Ovary (tissue), 9 donors: Measurements from ENCODE around the gene MAPK6. TPM values are rescaled to one million over a fixed set of nuclear protein-coding genes. Genes with fewer than 3 reads are reported as not detected.
"Not testable (repeated sequence)": the region's sequence is repeated elsewhere in the genome, so short reads cannot be mapped to it uniquely, and the experiment has no call there.

ENCODE experiments used
- DNase-seq, 5 donors: peaks; one replicate each; pipeline ENCODE4 v3.0.0-alpha.2; 2019 to 2020
- H3K27ac ChIP-seq, 2 donors: fragments of 200-600 bp; one replicate each; pipeline versions ENCODE4 v1.5.1 to v1.8.0; 2019 to 2022
- H3K27me3 ChIP-seq: fragments of 200-600 bp; one replicate; pipeline ENCODE4 v1.8.0; 2022
- H3K36me3 ChIP-seq: fragments of 200-600 bp; sonication (generic); one replicate; pipeline ENCODE4 v1.5.1; 2019
- H3K4me1 ChIP-seq: one replicate; pipeline ENCODE4 v1.8.1; 2013; ENCODE audit warnings: mild to moderate bottlenecking, moderate library complexity; ENCODE audit not compliant: insufficient read depth
- H3K4me3 ChIP-seq: fragments of 200-600 bp; sonication (generic); one replicate; pipeline ENCODE4 v1.5.1; 2017
- H3K9me3 ChIP-seq, 2 donors: fragments of 200-600 bp in 1 of 2; sonication (generic) in 1 of 2; one replicate each; pipeline versions ENCODE4 v1.5.1 to v1.8.1; 2013 to 2019; ENCODE audit warnings: mild to moderate bottlenecking in 1 of 2, moderate library complexity in 1 of 2
- EP300 ChIP-seq: sonication (generic); formaldehyde crosslinking; IDR thresholded peaks from one replicate; pipeline ENCODE4 v1.6.1; 2017; ENCODE audit warnings: antibody characterized with exemption
- POLR2A ChIP-seq: fragments of 450-650 bp; IDR thresholded peaks from one replicate; pipeline ENCODE4 v1.6.1; 2017; ENCODE audit warnings: antibody characterized with exemption, mild to moderate bottlenecking, moderate library complexity
- WGBS, 3 donors: extraction: QIAGEN DNeasy Blood & Tissue Kit in 1 of 3; methylation state at CpG; one replicate each; pipeline versions ENCODE4 v1.1.5 to v1.1.7; 2013 to 2017; 5-methylcytosine and 5-hydroxymethylcytosine counted together
- intact Hi-C, 4 donors: fragments of 100-400 bp; cut with DNase I; formaldehyde crosslinking; loops; one replicate each; pipeline versions ENCODE4 v1.11.0 to v1.15.1; 2022 to 2023
- polyA plus RNA-seq, 2 donors: library from polyadenylated mRNA; stranded (reverse); fragments of 200-250 nt in 1 of 2; fragments of 350-450 nt in 1 of 2; fragmentation: Illumina TruSeq in 1 of 2; extraction: RNeasy Lipid Tissue Mini Kit (QIAGEN cat#74804) in 1 of 2; gene quantifications; one replicate each; pipeline ENCODE4 v1.2.3, GENCODE V29; 2013 to 2014
- total RNA-seq, 7 donors: library from RNA; depleted of rRNA in 2 of 7; stranded (reverse); fragments of >200 nt in 2 of 7; fragmentation: NEBNext Ultra II Directional in 3 of 7; extraction: Animal tissue kit (Norgen Biotek cat#: 25700) in 3 of 7; gene quantifications; one replicate each; pipeline versions ENCODE4 v1.1.0 to v1.2.4, GENCODE V29; 2016 to 2023
- TF ChIP-seq, protein P1 (sequence below), 3 donors: fragments of 450-650 bp in 2 of 3; fragments of 200-600 bp in 1 of 3; IDR thresholded peaks; one replicate each; pipeline versions ENCODE4 v1.5.1 to v1.8.0; 2016 to 2022; ENCODE audit warnings: antibody characterized with exemption in 3 of 3, mild to moderate bottlenecking in 1 of 3
- donor health status: DM: no; HTN: no; CAD: no; lungs with moderate emphysema.
- donor health status: DM: no; HTN: no; CAD: no.
- donor health status: Bipolar disorder and iron deficiency.
- donor health status: DM: yes; HTN: yes; CAD: no.
- donor health status: DM: no; HTN: no; CAD: no.
- donor health status: DM: yes; HTN: yes; CAD: no.

MAPK6 gene
- total and polyA plus RNA-seq, 9 donors: 5.9 to 24.5 (median 19.8) TPM

DNA sequence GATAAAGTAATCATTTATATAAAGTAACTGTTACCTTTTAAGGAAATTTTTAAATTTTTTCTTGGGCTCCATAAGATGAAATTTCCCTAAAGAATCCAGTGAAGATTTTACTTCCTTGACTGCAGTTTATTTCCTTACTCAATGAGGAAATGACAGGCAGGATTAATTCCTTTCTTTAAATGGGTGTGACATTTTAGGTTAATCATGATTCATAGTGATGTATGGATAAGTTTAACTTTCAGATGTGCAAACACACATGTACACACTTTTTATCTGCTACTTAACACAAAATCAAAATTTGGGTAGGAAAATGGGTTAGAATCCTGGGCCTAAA, 36.3 kb upstream of the MAPK6 start:
- DNase-seq: no peak
- Histone ChIP-seq H3K27me3 (no peaks in the 10 kb centered on the region), H3K4me1 (no peaks in the 10 kb centered on the region), H3K36me3 (no peaks in the 10 kb centered on the region), H3K27ac (no peak overlapping the region), H3K9me3 (no peaks in the 10 kb centered on the region), H3K4me3 (no peak overlapping the region)
- intact Hi-C loops: loop anchor here in 1 of 4 donors (10.0 kb wide), 1 partner anchor 332 kb away; no protein-coding TSS in a partner anchor
- TF ChIP-seq, protein P1, sequence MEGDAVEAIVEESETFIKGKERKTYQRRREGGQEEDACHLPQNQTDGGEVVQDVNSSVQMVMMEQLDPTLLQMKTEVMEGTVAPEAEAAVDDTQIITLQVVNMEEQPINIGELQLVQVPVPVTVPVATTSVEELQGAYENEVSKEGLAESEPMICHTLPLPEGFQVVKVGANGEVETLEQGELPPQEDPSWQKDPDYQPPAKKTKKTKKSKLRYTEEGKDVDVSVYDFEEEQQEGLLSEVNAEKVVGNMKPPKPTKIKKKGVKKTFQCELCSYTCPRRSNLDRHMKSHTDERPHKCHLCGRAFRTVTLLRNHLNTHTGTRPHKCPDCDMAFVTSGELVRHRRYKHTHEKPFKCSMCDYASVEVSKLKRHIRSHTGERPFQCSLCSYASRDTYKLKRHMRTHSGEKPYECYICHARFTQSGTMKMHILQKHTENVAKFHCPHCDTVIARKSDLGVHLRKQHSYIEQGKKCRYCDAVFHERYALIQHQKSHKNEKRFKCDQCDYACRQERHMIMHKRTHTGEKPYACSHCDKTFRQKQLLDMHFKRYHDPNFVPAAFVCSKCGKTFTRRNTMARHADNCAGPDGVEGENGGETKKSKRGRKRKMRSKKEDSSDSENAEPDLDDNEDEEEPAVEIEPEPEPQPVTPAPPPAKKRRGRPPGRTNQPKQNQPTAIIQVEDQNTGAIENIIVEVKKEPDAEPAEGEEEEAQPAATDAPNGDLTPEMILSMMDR (IDR thresholded peaks at IDR 0.05): no peak
- TF ChIP-seq POLR2A (no peak), EP300 (no peak)

DNA sequence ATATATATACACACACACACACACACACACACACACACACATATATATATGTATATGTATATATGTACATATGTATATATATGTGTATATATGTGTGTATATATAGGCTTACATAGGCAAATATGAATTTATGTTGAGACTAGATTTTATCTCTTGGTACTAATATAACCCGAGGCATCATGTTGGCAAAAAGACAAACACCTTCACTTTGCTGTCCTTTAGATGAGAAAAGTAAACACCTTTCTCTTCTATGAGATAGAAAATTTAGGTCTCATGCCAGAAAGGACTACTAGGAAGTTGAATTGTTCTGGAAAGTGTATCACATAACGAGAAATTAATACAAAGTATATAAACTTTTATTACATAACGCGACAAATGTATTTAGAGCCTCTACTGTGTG, 27.9 kb upstream of the MAPK6 start:
- intact Hi-C loops: loop anchor here in 1 of 4 donors (10.0 kb wide), 1 partner anchor 144 kb away; no protein-coding TSS in a partner anchor

DNA sequence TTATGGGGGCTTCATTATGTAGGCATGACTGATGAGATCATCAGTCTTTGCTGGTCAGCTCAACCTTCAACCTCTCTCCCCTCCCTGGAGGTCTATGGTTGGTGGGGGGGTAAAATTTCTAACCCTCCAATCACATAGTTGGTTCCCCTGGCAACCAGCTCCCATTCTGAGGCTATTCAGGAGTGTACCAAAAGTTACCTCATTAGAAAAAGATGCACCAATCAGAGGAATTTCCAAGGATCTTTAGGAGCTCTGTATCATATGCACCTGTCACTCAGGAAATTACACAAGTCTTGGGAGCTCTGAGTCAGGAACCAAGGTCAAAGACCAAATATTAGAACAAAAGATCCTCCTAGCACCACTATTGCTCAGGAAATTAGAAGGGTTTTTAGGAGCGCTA, 26.1 kb upstream of the MAPK6 start:
- Histone ChIP-seq H3K36me3 (no peaks in the 10 kb centered on the region), H3K9me3 (no peaks in the 10 kb centered on the region), H3K4me3 (no peak overlapping the region), H3K27me3 (no peaks in the 10 kb centered on the region), H3K4me1 (no peaks in the 10 kb centered on the region), H3K27ac (no peak overlapping the region)
- 93 to 95% (median 93%) methylated on average over 1 of the region's 1 CpG for WGBS, 3 donors
- TF ChIP-seq EP300 (no peak), POLR2A (no peak)
- TF ChIP-seq, protein P1 (IDR thresholded peaks at IDR 0.05): no peak
- no peak for DNase-seq
- intact Hi-C loops: loop anchor here in 1 of 4 donors (10.0 kb wide), 1 partner anchor 142 kb away; no protein-coding TSS in a partner anchor

More for the DNA sequence above, 27.9 kb upstream of the MAPK6 start:
- no peak for TF ChIP-seq EP300
- TF ChIP-seq POLR2A: no peak
- no peaks in the 10 kb centered on the region for H3K36me3 ChIP-seq
- no peak for DNase-seq
- no peak overlapping the region for H3K27ac ChIP-seq
- no peaks in the 10 kb centered on the region for H3K4me1 ChIP-seq
- no peaks in the 10 kb centered on the region for H3K27me3 ChIP-seq
- H3K9me3 ChIP-seq: no peaks in the 10 kb centered on the region
- no peak overlapping the region for H3K4me3 ChIP-seq
- WGBS, 3 donors: 85 to 86% (median 85%) methylated on average over 4 of the region's 4 CpGs

DNA sequence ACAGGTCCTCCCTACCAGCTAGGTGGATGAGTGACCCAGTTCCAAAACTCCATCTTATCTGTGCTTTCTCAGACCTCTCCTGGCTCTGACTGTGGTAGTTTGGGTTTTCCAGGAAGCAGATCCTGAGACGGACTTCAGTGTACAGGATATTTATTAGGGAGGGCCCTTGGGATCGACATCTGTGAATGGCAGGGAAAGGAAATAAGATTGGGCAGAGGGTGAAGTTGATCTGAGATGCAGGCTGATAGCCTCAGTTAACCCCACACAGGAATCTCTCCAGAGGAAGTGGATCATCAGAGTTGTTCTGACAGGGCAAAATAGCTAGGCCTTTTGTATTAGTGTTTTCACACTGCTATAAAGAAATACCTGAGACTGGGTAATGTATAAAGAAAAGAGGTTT, 16.7 kb upstream of the MAPK6 start:
- Histone ChIP-seq H3K27me3 (no peaks in the 10 kb centered on the region), H3K27ac (no peak overlapping the region), H3K9me3 (no peaks in the 10 kb centered on the region), H3K4me3 (no peak overlapping the region), H3K36me3 (no peaks in the 10 kb centered on the region), H3K4me1 (no peaks in the 10 kb centered on the region)
- TF ChIP-seq EP300 (no peak), POLR2A (no peak)
- TF ChIP-seq, protein P1 (IDR thresholded peaks at IDR 0.05): no peak
- intact Hi-C loops: no loop called here
- 81 to 84% (median 81%) methylated on average over 2 of the region's 2 CpGs for WGBS, 3 donors
- no peak for DNase-seq

DNA sequence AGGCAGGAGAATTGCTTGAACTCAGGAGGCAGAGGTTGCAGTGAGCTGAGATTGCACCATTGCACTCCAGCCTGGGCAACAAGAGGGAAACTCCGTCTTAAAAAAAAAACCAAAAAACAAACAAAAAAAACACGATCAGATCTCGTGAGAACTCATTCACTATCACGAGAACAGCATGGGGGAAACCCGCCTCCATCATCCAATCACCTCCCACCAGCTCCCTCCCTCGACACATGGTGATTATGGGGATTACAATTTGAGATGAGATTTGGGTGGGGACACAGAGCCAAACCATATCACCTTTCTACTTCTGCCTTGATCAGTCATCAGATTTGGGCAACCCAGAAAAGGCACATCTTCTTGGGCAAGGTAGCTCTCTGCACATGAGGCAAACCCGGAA, 15.9 kb upstream of the MAPK6 start:
- H3K9me3 ChIP-seq, H3K36me3 ChIP-seq, H3K27ac ChIP-seq, H3K27me3 ChIP-seq, H3K4me3 ChIP-seq, H3K4me1 ChIP-seq, intact Hi-C loops, DNase-seq: not testable (repeated sequence)
- 86 to 92% (median 91%) methylated on average over 7 of the region's 7 CpGs for WGBS, 3 donors
